T-helper 1 cell treated with Interleukin-12 subunit alpha and Interleukin-12 subunit beta and Interleukin-4 antibody, amounts not matched to agents 30 μg/mL and 1 μg/mL, for 36 hours (primary cell): ENCODE data around the gene PRMT6.
A peak's percentile ranks its signal among the peaks of the same experiment; 100 is the strongest.
"Not testable (repeated sequence)": the region's sequence is repeated elsewhere in the genome, so short reads cannot be mapped to it uniquely, and the experiment has no call there.

ENCODE experiments used
- H3K27ac Mint-ChIP-seq: one replicate; pipeline ENCODE4 v1.8.0; 2021; ENCODE audit warnings: mild to moderate bottlenecking, mixed read lengths
- H3K27me3 Mint-ChIP-seq: one replicate; pipeline ENCODE4 v1.8.0; 2021; ENCODE audit warnings: low read depth, mixed read lengths
- H3K36me3 Mint-ChIP-seq: one replicate; pipeline ENCODE4 v1.8.0; 2021; ENCODE audit warnings: low read depth, mixed read lengths
- H3K4me1 Mint-ChIP-seq: one replicate; pipeline ENCODE4 v1.8.0; 2021; ENCODE audit warnings: low read depth, mixed read lengths
- H3K4me3 Mint-ChIP-seq: one replicate; pipeline ENCODE4 v1.8.0; 2021; ENCODE audit warnings: mild to moderate bottlenecking, moderate library complexity, mixed read lengths
- H3K9me3 Mint-ChIP-seq: one replicate; pipeline ENCODE4 v1.8.0; 2021; ENCODE audit warnings: mixed read lengths

The PRMT6 gene

GRCh38 chr1:107056426-107057196, at the start of gene PRMT6:
TSS of gene PRMT6 (plus strand) at chr1:107056674. CDS start at chr1:107056716, 42 bp downstream.
- peak within 1 kb of the TSS; percentile 96 for H3K27ac Mint-ChIP-seq
- no peaks in the 10 kb centered on the region for H3K27me3 Mint-ChIP-seq
- H3K9me3 Mint-ChIP-seq: no peaks in the 10 kb centered on the region
- peak within 1 kb of the TSS; percentile 98 for H3K4me3 Mint-ChIP-seq
- H3K36me3 Mint-ChIP-seq: peaks cover 15% of the 10 kb centered on the region
- peaks cover 15% of the 10 kb centered on the region for H3K4me1 Mint-ChIP-seq

GRCh38 chr1:107009281-107009680, 47.2 kb upstream of the PRMT6 start:
- Mint-ChIP-seq H3K4me1 (no peaks in the 10 kb centered on the region), H3K27ac (no peak overlapping the region), H3K9me3 (no peaks in the 10 kb centered on the region), H3K36me3 (no peaks in the 10 kb centered on the region), H3K27me3 (no peaks in the 10 kb centered on the region), H3K4me3 (no peak overlapping the region)

GRCh38 chr1:107010582-107010981, 45.9 kb upstream of the PRMT6 start:
- Mint-ChIP-seq H3K4me3 (no peak overlapping the region), H3K36me3 (no peaks in the 10 kb centered on the region), H3K9me3 (no peaks in the 10 kb centered on the region), H3K27ac (no peak overlapping the region), H3K4me1 (no peaks in the 10 kb centered on the region), H3K27me3 (no peaks in the 10 kb centered on the region)

GRCh38 chr1:107016376-107016978, 40.0 kb upstream of the PRMT6 start:
- Mint-ChIP-seq H3K27ac (no peak overlapping the region), H3K36me3 (no peaks in the 10 kb centered on the region), H3K9me3 (no peaks in the 10 kb centered on the region), H3K4me1 (no peaks in the 10 kb centered on the region), H3K4me3 (no peak overlapping the region), H3K27me3 (no peaks in the 10 kb centered on the region)

GRCh38 chr1:107018445-107018844, 38.0 kb upstream of the PRMT6 start:
- no peak overlapping the region for H3K27ac Mint-ChIP-seq
- H3K4me1 Mint-ChIP-seq: no peaks in the 10 kb centered on the region
- no peaks in the 10 kb centered on the region for H3K27me3 Mint-ChIP-seq
- H3K36me3 Mint-ChIP-seq: no peaks in the 10 kb centered on the region
- H3K4me3 Mint-ChIP-seq: no peak overlapping the region
- no peaks in the 10 kb centered on the region for H3K9me3 Mint-ChIP-seq

- no peak overlapping the region for H3K27ac Mint-ChIP-seq
Observed at GRCh38 chr1:107019166-107019565, 37.3 kb upstream of the PRMT6 start.

GRCh38 chr1:107038874-107039273, 17.6 kb upstream of the PRMT6 start:
- H3K9me3 Mint-ChIP-seq: not testable (repeated sequence)

More at GRCh38 chr1:107019166-107019565, 37.3 kb upstream of the PRMT6 start:
- Mint-ChIP-seq H3K9me3 (no peaks in the 10 kb centered on the region), H3K36me3 (no peaks in the 10 kb centered on the region), H3K4me1 (no peaks in the 10 kb centered on the region), H3K27me3 (no peaks in the 10 kb centered on the region), H3K4me3 (no peak overlapping the region)

GRCh38 chr1:107044310-107045220, 11.9 kb upstream of the PRMT6 start:
- not testable (repeated sequence) for H3K4me3 Mint-ChIP-seq, H3K4me1 Mint-ChIP-seq, H3K27ac Mint-ChIP-seq, H3K27me3 Mint-ChIP-seq, H3K9me3 Mint-ChIP-seq, H3K36me3 Mint-ChIP-seq

More at GRCh38 chr1:107038874-107039273, 17.6 kb upstream of the PRMT6 start:
- H3K36me3 Mint-ChIP-seq, H3K27ac Mint-ChIP-seq, H3K4me1 Mint-ChIP-seq, H3K27me3 Mint-ChIP-seq, H3K4me3 Mint-ChIP-seq: not testable (repeated sequence)

- Mint-ChIP-seq H3K4me1 (no peaks in the 10 kb centered on the region), H3K9me3 (no peaks in the 10 kb centered on the region), H3K4me3 (no peak overlapping the region), H3K27me3 (no peaks in the 10 kb centered on the region), H3K36me3 (no peaks in the 10 kb centered on the region), H3K27ac (no peak overlapping the region)
Observed at GRCh38 chr1:107047602-107048001, 8.9 kb upstream of the PRMT6 start.

- Mint-ChIP-seq H3K4me1 (no peaks in the 10 kb centered on the region), H3K27ac (no peak overlapping the region), H3K9me3 (no peaks in the 10 kb centered on the region), H3K36me3 (no peaks in the 10 kb centered on the region), H3K4me3 (no peak overlapping the region), H3K27me3 (no peaks in the 10 kb centered on the region)
Observed at GRCh38 chr1:107048241-107048640, 8.2 kb upstream of the PRMT6 start.

GRCh38 chr1:107051266-107051665, 5.2 kb upstream of the PRMT6 start:
- H3K27me3 Mint-ChIP-seq: no peaks in the 10 kb centered on the region
- no peak overlapping the region for H3K27ac Mint-ChIP-seq
- H3K4me3 Mint-ChIP-seq: no peak overlapping the region
- peaks cover under 1% of the 10 kb centered on the region for H3K36me3 Mint-ChIP-seq
- H3K4me1 Mint-ChIP-seq: no peaks in the 10 kb centered on the region
- H3K9me3 Mint-ChIP-seq: no peaks in the 10 kb centered on the region

GRCh38 chr1:107055919-107056425, 502 bp upstream of the PRMT6 start:
- Mint-ChIP-seq H3K27ac (peak overlapping the region; percentile 96), H3K36me3 (peaks cover 11% of the 10 kb centered on the region), H3K4me3 (peak overlapping the region; percentile 98), H3K4me1 (peaks cover 15% of the 10 kb centered on the region)
- not testable (repeated sequence) for H3K9me3 Mint-ChIP-seq, H3K27me3 Mint-ChIP-seq

GRCh38 chr1:107057197-107058133, 991 bp downstream of the PRMT6 start:
- Mint-ChIP-seq H3K27me3 (no peaks in the 10 kb centered on the region), H3K9me3 (no peaks in the 10 kb centered on the region), H3K27ac (peak overlapping the region; percentile 96), H3K4me1 (peaks cover 15% of the 10 kb centered on the region), H3K36me3 (peaks cover 15% of the 10 kb centered on the region), H3K4me3 (peak overlapping the region; percentile 98)
